ENCODE data around the gene DACT3. TPM values are rescaled to one million over a fixed set of nuclear protein-coding genes. Genes with fewer than 3 reads are reported as not detected.

Gene DACT3
- total and polyA plus RNA-seq, 2 of the 13 experiments (the other 11 are each of a cell fraction or from before 2014, with no cell fraction given), result 0.04 TPM; not detected in 1

DNA sequence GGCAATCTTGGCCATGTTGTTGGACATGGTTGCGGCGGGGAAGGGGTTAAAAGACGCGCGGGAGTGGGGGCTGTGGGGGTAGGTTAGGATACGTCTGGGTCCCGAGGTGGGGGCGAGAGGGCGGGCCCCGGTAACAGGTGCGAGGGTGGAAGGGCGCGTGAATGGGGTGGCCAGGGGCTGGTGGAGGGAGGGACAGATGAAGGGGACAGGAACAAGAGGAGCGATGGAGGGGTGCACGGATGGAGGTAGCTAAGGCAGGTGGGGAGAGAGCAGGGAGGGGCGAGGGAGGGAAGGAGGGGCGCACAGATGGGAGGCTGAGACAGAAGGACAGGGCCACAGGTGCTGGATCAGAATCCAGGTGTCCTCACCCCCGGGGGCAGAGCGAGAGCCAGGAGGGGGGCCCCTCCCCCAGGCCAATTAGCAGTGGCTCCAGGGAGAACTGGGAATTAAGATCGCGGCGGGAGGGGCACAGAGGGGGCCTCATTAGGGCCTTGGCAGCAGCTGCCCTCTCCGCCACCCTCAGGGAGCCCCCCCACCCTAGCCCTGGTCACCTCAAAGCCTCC is 26.2 kb downstream of the DACT3 start:
- no TSS peak for BruUV-seq (replicated peaks)
- peaks cover 11 to 48% of the 10 kb centered on the region in 2 experiments for H3K27me3 ChIP-seq (ENCODE audit: control insufficient read depth in 1 of 2, insufficient read depth in 2 of 2, low read length in 2 of 2)
- no peak overlapping the region for H3K27ac ChIP-seq (ENCODE audit: extremely low read length, insufficient read depth, low read length)

GRCh38 chr19:46634045-46634655 is 26.8 kb downstream of the DACT3 start:
- no peak for FAIRE-seq
- peak; percentile 14; the same call in 2 of the 3 replicates for ATAC-seq
- no peaks in the 10 kb centered on the region for H3K9me3 ChIP-seq (ENCODE audit: low read length)
- peaks cover 13% of the 10 kb centered on the region for H3K4me1 ChIP-seq (ENCODE audit: insufficient read depth, low read length)
- POLR2A ChIA-PET, result no interaction called here
- no peaks in the 10 kb centered on the region for H3K36me3 ChIP-seq (replicated peaks in 1 of 2; ENCODE audit: control insufficient read depth in 1 of 2, insufficient read depth in 2 of 2, low read length in 2 of 2)
- H3K27me3 ChIP-seq (ENCODE audit: control insufficient read depth in 1 of 2, insufficient read depth in 2 of 2, low read length in 2 of 2), result peaks cover 11 to 43% of the 10 kb centered on the region in 2 experiments
- peak overlapping the region; percentile 39; the same call in 1 of the 2 replicates for H3K4me2 ChIP-seq (ENCODE audit: low read depth, low read length)
- 8% methylated on average over 27 of the region's 38 CpGs for WGBS (ENCODE audit: low lambda C conversion rate)
- peak overlapping the region in 1 of 3 experiments; percentile 16; a peak in 1 of 6 replicates for H3K4me3 ChIP-seq (replicated peaks in 1 of 3; ENCODE audit: insufficient read depth in 1 of 3, low read depth in 2 of 3, low read length in 3 of 3)
- no peak overlapping the region for H3K9ac ChIP-seq (ENCODE audit: insufficient read depth, low read depth, low read length)
- BruUV-seq (replicated peaks), result no TSS peak
- intact Hi-C loops (cut with micrococcal nuclease; ENCODE audit: unreplicated experiment) (no loop called here), in situ Hi-C loops (cut with HindIII; ENCODE audit: extremely low pct_ligation_motif_present, low pct_unique_long_range_greater_than_20kb) (no loop called here)
- H4K20me1 ChIP-seq (ENCODE audit: insufficient read depth, low read length), result no peaks in the 10 kb centered on the region
- CTCF ChIA-PET (ENCODE audit: low intra/inter-chr PET ratio, low total read pairs), result no interaction called here
- no peak for DNase-seq (ENCODE audit: low spot score)
- TF ChIP-seq ZBTB33 (CRISPR knock-in tag; IDR thresholded peaks at IDR 0.05) (peak; percentile 71), SP1 (IDR thresholded peaks at IDR 0.05) (no peak), SP1 (CRISPR knock-in tag; IDR thresholded peaks at IDR 0.05) (peak; percentile 39; the same call in 1 of the 2 replicates), ZNF207 (IDR thresholded peaks at IDR 0.05; ENCODE audit: borderline replicate concordance) (no peak)
- H3K27ac ChIP-seq (ENCODE audit: extremely low read length, insufficient read depth, low read length), result no peak overlapping the region
- no peak overlapping the region for H2AFZ ChIP-seq (ENCODE audit: low read length)
- H3K79me2 ChIP-seq (ENCODE audit: insufficient read depth, low read length), result no peaks in the 10 kb centered on the region

More for the DNA sequence above, 26.2 kb downstream of the DACT3 start:
- FAIRE-seq (no peak), ATAC-seq (no peak), DNase-seq (ENCODE audit: low spot score) (no peak)
- 15% methylated on average over 23 of the region's 23 CpGs for WGBS (ENCODE audit: low lambda C conversion rate)
- no peaks in the 10 kb centered on the region for H3K79me2 ChIP-seq (ENCODE audit: insufficient read depth, low read length)
- ChIA-PET CTCF (ENCODE audit: low intra/inter-chr PET ratio, low total read pairs) (no interaction called here), POLR2A (no interaction called here)
- in situ Hi-C loops (cut with HindIII; ENCODE audit: extremely low pct_ligation_motif_present, low pct_unique_long_range_greater_than_20kb) (no loop called here), intact Hi-C loops (cut with micrococcal nuclease; ENCODE audit: unreplicated experiment) (no loop called here)
- H3K36me3 ChIP-seq (replicated peaks in 1 of 2; ENCODE audit: control insufficient read depth in 1 of 2, insufficient read depth in 2 of 2, low read length in 2 of 2), result no peaks in the 10 kb centered on the region
- no peak overlapping the region for H3K9ac ChIP-seq (ENCODE audit: insufficient read depth, low read depth, low read length)
- H3K4me3 ChIP-seq (replicated peaks in 1 of 3; ENCODE audit: insufficient read depth in 1 of 3, low read depth in 2 of 3, low read length in 3 of 3), result peak overlapping the region in 1 of 3 experiments; percentile 16; a peak in 1 of 6 replicates
- no peaks in the 10 kb centered on the region for H4K20me1 ChIP-seq (ENCODE audit: insufficient read depth, low read length)
- no peak for TF ChIP-seq ZNF510 (CRISPR knock-in tag; IDR thresholded peaks at IDR 0.05; ENCODE audit: low read depth)
- peak; percentile 51; the same call in 1 of the 2 replicates for TF ChIP-seq ZNF652 (CRISPR knock-in tag; IDR thresholded peaks at IDR 0.05; ENCODE audit: borderline replicate concordance, low read depth)
- peaks cover 18% of the 10 kb centered on the region for H3K4me1 ChIP-seq (ENCODE audit: insufficient read depth, low read length)
- no peak overlapping the region for H2AFZ ChIP-seq (ENCODE audit: low read length)
- no peak overlapping the region for H3K4me2 ChIP-seq (ENCODE audit: low read depth, low read length)
- no peaks in the 10 kb centered on the region for H3K9me3 ChIP-seq (ENCODE audit: low read length)

All from HepG2 (cell line).